C4-2B (cell line): ENCODE measurements around the gene MINDY4B.

Experiments used
- ZFX ChIP-seq: fragments of 450-650 bp; IDR thresholded peaks from 2 replicates; pipeline ENCODE4 v1.6.1; 2017
- TF ChIP-seq, protein P1 (sequence below): fragments of 450-650 bp; conservative IDR thresholded peaks from 2 replicates; pipeline ENCODE4 v1.5.1; 2017; ENCODE audit warnings: mild to moderate bottlenecking

DNA sequence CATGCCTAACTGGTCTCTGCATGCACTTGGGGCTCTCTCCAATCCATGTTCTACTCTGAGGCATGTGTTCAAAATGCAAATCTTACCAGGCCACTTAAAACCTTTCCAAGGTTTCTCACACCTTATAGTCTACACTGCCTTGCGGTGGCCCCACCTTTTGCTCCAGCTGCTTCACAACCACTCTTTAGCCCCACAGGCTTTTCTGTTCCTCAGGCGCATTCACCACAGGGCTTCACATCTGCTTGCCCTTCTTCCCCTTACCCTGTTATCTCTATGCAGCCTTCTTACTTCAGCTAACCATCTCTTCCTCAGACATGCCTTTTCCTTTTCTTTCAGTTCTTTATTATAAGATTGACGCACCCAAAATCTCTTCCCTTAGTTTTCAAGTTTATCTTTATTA is 37.8 kb downstream of the MINDY4B start:
- TF ChIP-seq, protein P1, sequence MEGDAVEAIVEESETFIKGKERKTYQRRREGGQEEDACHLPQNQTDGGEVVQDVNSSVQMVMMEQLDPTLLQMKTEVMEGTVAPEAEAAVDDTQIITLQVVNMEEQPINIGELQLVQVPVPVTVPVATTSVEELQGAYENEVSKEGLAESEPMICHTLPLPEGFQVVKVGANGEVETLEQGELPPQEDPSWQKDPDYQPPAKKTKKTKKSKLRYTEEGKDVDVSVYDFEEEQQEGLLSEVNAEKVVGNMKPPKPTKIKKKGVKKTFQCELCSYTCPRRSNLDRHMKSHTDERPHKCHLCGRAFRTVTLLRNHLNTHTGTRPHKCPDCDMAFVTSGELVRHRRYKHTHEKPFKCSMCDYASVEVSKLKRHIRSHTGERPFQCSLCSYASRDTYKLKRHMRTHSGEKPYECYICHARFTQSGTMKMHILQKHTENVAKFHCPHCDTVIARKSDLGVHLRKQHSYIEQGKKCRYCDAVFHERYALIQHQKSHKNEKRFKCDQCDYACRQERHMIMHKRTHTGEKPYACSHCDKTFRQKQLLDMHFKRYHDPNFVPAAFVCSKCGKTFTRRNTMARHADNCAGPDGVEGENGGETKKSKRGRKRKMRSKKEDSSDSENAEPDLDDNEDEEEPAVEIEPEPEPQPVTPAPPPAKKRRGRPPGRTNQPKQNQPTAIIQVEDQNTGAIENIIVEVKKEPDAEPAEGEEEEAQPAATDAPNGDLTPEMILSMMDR, result no peak
- TF ChIP-seq ZFX, result no peak
